ENCODE measurements around the gene SGO1. TPM values are rescaled to one million over a fixed set of nuclear protein-coding genes. Genes with fewer than 3 reads are reported as not detected.
"Not testable (repeated sequence)": the region's sequence is repeated elsewhere in the genome, so short reads cannot be mapped to it uniquely, and the experiment has no call there.

SGO1 gene
- polyA plus RNA-seq, 1 of the 3 experiments (the other 2 are of a cell fraction), result 2.2 TPM

DNA sequence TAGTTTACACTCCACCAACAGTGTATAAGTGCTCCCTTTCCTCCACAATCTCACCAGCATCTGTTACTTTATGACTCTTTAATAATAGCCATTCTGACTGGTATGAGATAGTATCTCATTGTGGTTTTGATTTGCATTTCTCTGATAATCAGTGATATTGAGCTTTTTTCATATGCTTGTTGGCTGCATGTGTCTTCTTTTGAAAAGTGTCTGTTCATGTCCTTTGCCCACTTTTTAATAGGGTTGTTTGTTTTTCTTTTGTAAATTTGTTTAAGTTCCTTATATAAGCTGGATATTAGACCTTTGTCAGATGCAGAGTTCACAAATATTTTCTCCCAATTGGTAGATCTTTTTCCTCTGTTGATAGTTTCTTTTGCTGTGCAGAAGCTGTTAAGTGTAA lies 19.9 kb upstream of the SGO1 start:
- DNase-seq; H3K4me3 ChIP-seq (ENCODE audit: low read depth in 2 of 2, low read length in 1 of 2); H3K9me3 ChIP-seq; H3K27me3 ChIP-seq (ENCODE audit: insufficient read depth); POLR2A ChIA-PET; H3K79me2 ChIP-seq (ENCODE audit: insufficient read depth); H3K36me3 ChIP-seq (replicated peaks in 1 of 2; ENCODE audit: control insufficient read depth in 1 of 2, insufficient read depth in 2 of 2, low read length in 1 of 2); H3K9ac ChIP-seq; H3K27ac ChIP-seq (ENCODE audit: low read depth in 2 of 2, low read length in 1 of 2); H2AFZ ChIP-seq (ENCODE audit: low read depth); H3F3A ChIP-seq (replicated peaks; ENCODE audit: insufficient read depth); CTCF ChIA-PET; H4K20me1 ChIP-seq (ENCODE audit: insufficient read depth); H3K9me2 ChIP-seq; H3K4me1 ChIP-seq (ENCODE audit: control insufficient read depth in 1 of 2, insufficient read depth in 2 of 2, low read depth in 1 of 2, low read length in 1 of 2); H3K4me2 ChIP-seq: not testable (repeated sequence)

DNA sequence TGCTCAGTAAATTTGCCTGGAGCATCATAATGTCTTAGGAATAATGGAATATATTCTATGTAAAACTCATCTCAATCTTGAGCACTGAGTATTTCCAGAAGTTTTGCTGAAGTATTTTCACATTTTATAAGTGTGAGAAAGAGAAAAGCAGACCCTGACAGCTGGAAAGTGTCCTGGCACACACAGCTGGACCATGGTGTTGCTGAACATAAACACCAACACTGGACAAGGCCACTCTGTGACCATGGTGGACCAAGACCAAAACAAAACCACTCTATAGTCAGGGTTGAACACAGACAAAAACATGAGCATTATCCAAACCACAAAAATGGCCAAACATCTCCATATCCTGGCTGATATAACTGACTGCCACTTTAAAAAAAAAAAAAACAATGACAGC lies 15.1 kb upstream of the SGO1 start:
- no peaks in the 10 kb centered on the region for H3F3A ChIP-seq (replicated peaks; ENCODE audit: insufficient read depth)
- H3K9me3 ChIP-seq, result no peaks in the 10 kb centered on the region
- no peaks in the 10 kb centered on the region for H3K9me2 ChIP-seq
- no peak overlapping the region for H3K4me2 ChIP-seq
- DNase-seq, result no peak
- H3K27ac ChIP-seq (ENCODE audit: low read depth in 2 of 2, low read length in 1 of 2), result no peak overlapping the region
- no peaks in the 10 kb centered on the region for H3K27me3 ChIP-seq (ENCODE audit: insufficient read depth)
- ChIA-PET POLR2A (no interaction called here), CTCF (no interaction called here)
- H3K36me3 ChIP-seq (replicated peaks in 1 of 2; ENCODE audit: control insufficient read depth in 1 of 2, insufficient read depth in 2 of 2, low read length in 1 of 2), result no peaks in the 10 kb centered on the region
- no peaks in the 10 kb centered on the region for H3K79me2 ChIP-seq (ENCODE audit: insufficient read depth)
- no peaks in the 10 kb centered on the region for H4K20me1 ChIP-seq (ENCODE audit: insufficient read depth)
- H3K9ac ChIP-seq, result no peak overlapping the region
- H3K4me1 ChIP-seq (ENCODE audit: control insufficient read depth in 1 of 2, insufficient read depth in 2 of 2, low read depth in 1 of 2, low read length in 1 of 2), result no peaks in the 10 kb centered on the region
- TF ChIP-seq EP300 (IDR thresholded peaks at IDR 0.05; ENCODE audit: borderline replicate concordance in 1 of 2, low read depth in 1 of 2, low read length in 1 of 2) (no peak), FOXJ3 (CRISPR knock-in tag; IDR thresholded peaks at IDR 0.05) (no peak), MXI1 (IDR thresholded peaks at IDR 0.05; ENCODE audit: low read depth, low read length) (no peak), YY1 (IDR thresholded peaks at IDR 0.05; ENCODE audit: low read depth) (no peak), NRF1 (IDR thresholded peaks at IDR 0.05; ENCODE audit: low read depth, low read length) (no peak), FOXM1 (IDR thresholded peaks at IDR 0.05; ENCODE audit: low read depth) (no peak), SMC3 (IDR thresholded peaks at IDR 0.05; ENCODE audit: low read depth, low read length) (no peak), GATA2 (CRISPR knock-in tag; IDR thresholded peaks at IDR 0.05) (no peak), FOSL2 (IDR thresholded peaks at IDR 0.05; ENCODE audit: borderline replicate concordance, low read depth) (no peak), SIN3A (IDR thresholded peaks at IDR 0.05; ENCODE audit: borderline replicate concordance, low read depth, low read length) (no peak), POLR2AphosphoS5 (IDR thresholded peaks at IDR 0.05; ENCODE audit: low read depth, low read length) (no peak), TAF1 (IDR thresholded peaks at IDR 0.05; ENCODE audit: borderline replicate concordance, low read depth, low read length) (no peak), RXRA (IDR thresholded peaks at IDR 0.05; ENCODE audit: borderline replicate concordance, low read depth) (no peak)
- TF ChIP-seq, protein P1, sequence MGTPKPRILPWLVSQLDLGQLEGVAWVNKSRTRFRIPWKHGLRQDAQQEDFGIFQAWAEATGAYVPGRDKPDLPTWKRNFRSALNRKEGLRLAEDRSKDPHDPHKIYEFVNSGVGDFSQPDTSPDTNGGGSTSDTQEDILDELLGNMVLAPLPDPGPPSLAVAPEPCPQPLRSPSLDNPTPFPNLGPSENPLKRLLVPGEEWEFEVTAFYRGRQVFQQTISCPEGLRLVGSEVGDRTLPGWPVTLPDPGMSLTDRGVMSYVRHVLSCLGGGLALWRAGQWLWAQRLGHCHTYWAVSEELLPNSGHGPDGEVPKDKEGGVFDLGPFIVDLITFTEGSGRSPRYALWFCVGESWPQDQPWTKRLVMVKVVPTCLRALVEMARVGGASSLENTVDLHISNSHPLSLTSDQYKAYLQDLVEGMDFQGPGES (IDR thresholded peaks at IDR 0.05; ENCODE audit: low read depth, low read length), result no peak
- TF ChIP-seq, protein P2, sequence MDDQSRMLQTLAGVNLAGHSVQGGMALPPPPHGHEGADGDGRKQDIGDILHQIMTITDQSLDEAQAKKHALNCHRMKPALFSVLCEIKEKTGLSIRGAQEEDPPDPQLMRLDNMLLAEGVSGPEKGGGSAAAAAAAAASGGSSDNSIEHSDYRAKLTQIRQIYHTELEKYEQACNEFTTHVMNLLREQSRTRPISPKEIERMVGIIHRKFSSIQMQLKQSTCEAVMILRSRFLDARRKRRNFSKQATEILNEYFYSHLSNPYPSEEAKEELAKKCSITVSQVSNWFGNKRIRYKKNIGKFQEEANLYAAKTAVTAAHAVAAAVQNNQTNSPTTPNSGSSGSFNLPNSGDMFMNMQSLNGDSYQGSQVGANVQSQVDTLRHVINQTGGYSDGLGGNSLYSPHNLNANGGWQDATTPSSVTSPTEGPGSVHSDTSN (IDR thresholded peaks at IDR 0.05), result no peak
- TF ChIP-seq, protein P3, sequence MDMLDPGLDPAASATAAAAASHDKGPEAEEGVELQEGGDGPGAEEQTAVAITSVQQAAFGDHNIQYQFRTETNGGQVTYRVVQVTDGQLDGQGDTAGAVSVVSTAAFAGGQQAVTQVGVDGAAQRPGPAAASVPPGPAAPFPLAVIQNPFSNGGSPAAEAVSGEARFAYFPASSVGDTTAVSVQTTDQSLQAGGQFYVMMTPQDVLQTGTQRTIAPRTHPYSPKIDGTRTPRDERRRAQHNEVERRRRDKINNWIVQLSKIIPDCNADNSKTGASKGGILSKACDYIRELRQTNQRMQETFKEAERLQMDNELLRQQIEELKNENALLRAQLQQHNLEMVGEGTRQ (IDR thresholded peaks at IDR 0.05; ENCODE audit: borderline replicate concordance, low read depth, low read length), result no peak
- no peak overlapping the region for H2AFZ ChIP-seq (ENCODE audit: low read depth)
- no peak overlapping the region for H3K4me3 ChIP-seq (ENCODE audit: low read depth in 2 of 2, low read length in 1 of 2)

Measured in SK-N-SH (cell line).